ENCODE results near the gene CDC42BPB. TPM values are rescaled to one million over a fixed set of nuclear protein-coding genes. Genes with fewer than 3 reads are reported as not detected.

CDC42BPB gene
- total and polyA plus RNA-seq, 2 of the 4 experiments (the other 2 are of a cell fraction): 49.1 to 81.4 TPM

DNA sequence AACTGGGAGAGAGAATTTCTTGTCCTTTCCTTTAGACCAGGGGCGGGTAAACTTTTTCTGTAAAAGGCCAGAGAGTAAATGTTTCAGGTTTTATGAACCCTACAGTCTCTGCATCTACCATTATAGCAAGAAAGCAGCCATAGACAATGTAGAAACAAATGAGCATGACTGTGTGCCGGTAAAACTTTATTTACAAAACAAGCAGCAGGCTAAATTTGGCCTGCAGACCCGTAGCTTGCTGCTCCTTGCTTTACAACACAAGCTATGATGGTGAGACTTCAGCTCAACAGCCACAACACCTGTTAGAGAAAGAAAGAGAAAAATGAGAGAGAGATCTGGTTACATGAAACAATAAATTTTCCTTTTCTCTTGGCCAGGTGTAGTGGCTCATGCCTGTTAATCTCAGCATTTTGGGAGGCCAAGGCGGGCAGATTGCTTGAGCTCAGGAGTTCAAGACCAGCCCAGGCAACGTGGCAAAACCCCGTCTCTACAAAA is 4.2 kb upstream of the CDC42BPB start:
- no peak overlapping the region for H3K14ac ChIP-seq (replicated peaks; ENCODE audit: low read depth, low read length)
- H2AK9ac ChIP-seq (replicated peaks; ENCODE audit: low read depth, low read length, poor library complexity): no peak overlapping the region
- no peaks in the 10 kb centered on the region for H3K9me1 ChIP-seq (ENCODE audit: insufficient read depth, low read length)
- H3K79me1 ChIP-seq (ENCODE audit: low read depth in 1 of 2, low read length in 2 of 2): peaks cover 15 to 26% of the 10 kb centered on the region in 2 experiments; a peak in 3 of 4 replicates
- H3K56ac ChIP-seq (ENCODE audit: extremely low read depth, insufficient read depth, low read length): no peak overlapping the region
- H3K9me3 ChIP-seq (ENCODE audit: control insufficient read depth, insufficient read depth, low read length): no peaks in the 10 kb centered on the region
- no peaks in the 10 kb centered on the region for H3K36me3 ChIP-seq (ENCODE audit: control insufficient read depth, insufficient read depth, low read length)
- no peak overlapping the region for H4K8ac ChIP-seq (ENCODE audit: low read depth in 2 of 2, low read length in 2 of 2)
- H3K23ac ChIP-seq (ENCODE audit: low read depth, low read length): no peak overlapping the region
- no peak overlapping the region for H3K9ac ChIP-seq (ENCODE audit: low read depth, low read length)
- no peak for DNase-seq
- H2BK5ac ChIP-seq (ENCODE audit: low read depth, low read length, poor library complexity, severe bottlenecking): no peak overlapping the region
- TF ChIP-seq MXI1 (IDR thresholded peaks at IDR 0.05; ENCODE audit: borderline replicate concordance, low read depth, low read length): no peak
- no peak for TF ChIP-seq MAFK (IDR thresholded peaks at IDR 0.05; ENCODE audit: low read depth, low read length)
- no peak for TF ChIP-seq NFE2L2 (IDR thresholded peaks at IDR 0.05; ENCODE audit: low read depth, low read length)
- TF ChIP-seq, protein P1, sequence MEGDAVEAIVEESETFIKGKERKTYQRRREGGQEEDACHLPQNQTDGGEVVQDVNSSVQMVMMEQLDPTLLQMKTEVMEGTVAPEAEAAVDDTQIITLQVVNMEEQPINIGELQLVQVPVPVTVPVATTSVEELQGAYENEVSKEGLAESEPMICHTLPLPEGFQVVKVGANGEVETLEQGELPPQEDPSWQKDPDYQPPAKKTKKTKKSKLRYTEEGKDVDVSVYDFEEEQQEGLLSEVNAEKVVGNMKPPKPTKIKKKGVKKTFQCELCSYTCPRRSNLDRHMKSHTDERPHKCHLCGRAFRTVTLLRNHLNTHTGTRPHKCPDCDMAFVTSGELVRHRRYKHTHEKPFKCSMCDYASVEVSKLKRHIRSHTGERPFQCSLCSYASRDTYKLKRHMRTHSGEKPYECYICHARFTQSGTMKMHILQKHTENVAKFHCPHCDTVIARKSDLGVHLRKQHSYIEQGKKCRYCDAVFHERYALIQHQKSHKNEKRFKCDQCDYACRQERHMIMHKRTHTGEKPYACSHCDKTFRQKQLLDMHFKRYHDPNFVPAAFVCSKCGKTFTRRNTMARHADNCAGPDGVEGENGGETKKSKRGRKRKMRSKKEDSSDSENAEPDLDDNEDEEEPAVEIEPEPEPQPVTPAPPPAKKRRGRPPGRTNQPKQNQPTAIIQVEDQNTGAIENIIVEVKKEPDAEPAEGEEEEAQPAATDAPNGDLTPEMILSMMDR (conservative IDR thresholded peaks at IDR 0.05; ENCODE audit: low read depth, low read length): no peak
- TF ChIP-seq FOS (IDR thresholded peaks at IDR 0.05; ENCODE audit: low read depth, low read length): no peak
- no peak for TF ChIP-seq POLR2A (IDR thresholded peaks at IDR 0.05; ENCODE audit: low read depth, low read length)
- no peak for TF ChIP-seq CHD1 (IDR thresholded peaks at IDR 0.05; ENCODE audit: low read depth, low read length)
- TF ChIP-seq CEBPB (IDR thresholded peaks at IDR 0.05; ENCODE audit: low read depth, low read length): no peak
- no peak for TF ChIP-seq MAZ (IDR thresholded peaks at IDR 0.05; ENCODE audit: borderline replicate concordance, low read depth, low read length)
- peaks cover 5% of the 10 kb centered on the region for H3K4me1 ChIP-seq (ENCODE audit: control insufficient read depth, insufficient read depth, low read length)
- no peak overlapping the region for H2BK120ac ChIP-seq (ENCODE audit: low read depth, low read length)
- BruUV-seq (replicated peaks): no TSS peak
- in situ Hi-C loops (cut with MboI; ENCODE audit: low sequenced_read_pairs) (no loop called here), dilution Hi-C loops (cut with HindIII; ENCODE audit: low sequenced_read_pairs, unreplicated experiment) (no loop called here), intact Hi-C loops (cut with micrococcal nuclease) (no loop called here)
- no peak overlapping the region for H2AFZ ChIP-seq (replicated peaks; ENCODE audit: low read length, poor library complexity)
- H3K4me2 ChIP-seq (ENCODE audit: low read depth, low read length): no peak overlapping the region
- H2AK5ac ChIP-seq (ENCODE audit: low read depth, low read length): no peak overlapping the region
- no peak overlapping the region for H2BK15ac ChIP-seq (ENCODE audit: low read depth, low read length)
- 75% methylated on average over 2 of the region's 6 CpGs; no CpG with 5 or more reads in 1 of the 2 experiments for WGBS, 2 experiments (ENCODE audit: extremely low coverage in 2 of 2, insufficient read length in 1 of 2)
- no peak overlapping the region for H3K4ac ChIP-seq (ENCODE audit: low read depth, low read length)
- no peak overlapping the region for H3K27ac ChIP-seq (ENCODE audit: insufficient read depth, low read length)
- H2BK20ac ChIP-seq (ENCODE audit: low read depth, low read length): no peak overlapping the region
- H3K18ac ChIP-seq (ENCODE audit: low read depth, low read length): no peak overlapping the region
- no peak overlapping the region for H4K91ac ChIP-seq (ENCODE audit: insufficient read depth, low read depth, low read length)
- ChIA-PET CTCF (no interaction called here), POLR2A (ENCODE audit: unreplicated experiment) (no interaction called here)
- H4K5ac ChIP-seq (ENCODE audit: low read depth, low read length): no peak overlapping the region
- H4K20me1 ChIP-seq (ENCODE audit: insufficient read depth, low read length): peaks cover 6% of the 10 kb centered on the region
- no peak overlapping the region for H3K4me3 ChIP-seq (ENCODE audit: insufficient read depth, low read depth, low read length)
- ATAC-seq (ENCODE audit: low read depth): no peak
- H3K27me3 ChIP-seq (ENCODE audit: control insufficient read depth, insufficient read depth, low read length): no peaks in the 10 kb centered on the region
